ENCODE measurements around the gene PRR12. TPM values are rescaled to one million over a fixed set of nuclear protein-coding genes. Genes with fewer than 3 reads are reported as not detected.

PRR12 gene
- total and polyA plus RNA-seq, 9 of the 15 experiments (the other 6 are each of a cell fraction or from before 2014, with no cell fraction given), result 0.01 to 21.1 (median 0.98) TPM

DNA sequence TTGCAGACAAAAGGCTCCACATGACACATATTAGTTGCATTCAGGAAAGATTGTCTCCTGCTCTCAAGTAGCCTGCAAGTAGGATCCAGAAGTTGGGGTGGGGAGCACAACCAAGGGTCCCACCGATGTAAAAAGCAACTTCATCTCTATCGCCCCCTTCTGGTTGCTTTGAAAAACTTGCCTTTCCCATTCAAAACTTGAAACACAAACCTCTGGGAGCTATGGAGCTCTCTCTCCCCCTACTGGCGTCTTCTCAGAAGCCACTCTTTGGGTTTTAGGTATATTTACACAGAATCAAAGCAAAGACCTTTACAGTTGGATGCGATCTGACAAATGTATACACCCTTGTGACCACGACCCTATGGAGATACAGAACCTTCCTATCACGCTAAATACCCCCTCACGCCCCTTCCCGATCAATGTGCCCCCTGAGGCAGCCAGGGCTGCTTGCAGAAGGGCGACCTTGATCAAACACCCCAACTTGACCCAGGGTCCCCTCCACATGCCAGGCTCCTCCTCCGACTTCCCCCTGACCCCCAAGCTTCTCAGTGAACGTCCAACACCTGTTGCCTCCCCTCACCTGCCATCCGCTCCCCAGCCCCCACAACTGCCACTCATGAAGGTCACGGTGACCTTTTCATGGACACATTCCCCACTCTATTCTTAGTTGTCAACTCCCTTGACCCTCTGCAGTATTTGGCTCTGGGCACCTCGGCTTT is 20.7 kb upstream of the PRR12 start (continued):
- TF ChIP-seq ZNF174 (CRISPR knock-in tag; IDR thresholded peaks at IDR 0.05) (0 out of 2 replicates have a peak, but pooled peaks have one; percentile 61), HMG20B (CRISPR knock-in tag; IDR thresholded peaks at IDR 0.05) (no peak), ZNF347 (CRISPR knock-in tag; IDR thresholded peaks at IDR 0.05; ENCODE audit: low read depth) (no peak), HEY1 (CRISPR knock-in tag; IDR thresholded peaks at IDR 0.05; ENCODE audit: borderline replicate concordance) (no peak), ZNF644 (tag; IDR thresholded peaks at IDR 0.05; ENCODE audit: low read depth) (no peak), FOSL1 (tag; conservative IDR thresholded peaks at IDR 0.05) (no peak), XRCC5 (IDR thresholded peaks at IDR 0.05; ENCODE audit: low read depth, low read length) (0 out of 2 replicates have a peak, but pooled peaks have one; percentile 54), ZNF830 (CRISPR knock-in tag; IDR thresholded peaks at IDR 0.05) (no peak), DPF2 (IDR thresholded peaks at IDR 0.05) (0 out of 2 replicates have a peak, but pooled peaks have one; percentile 24), ZBTB7A (IDR thresholded peaks at IDR 0.05; ENCODE audit: borderline replicate concordance, control insufficient read depth, low read depth, low read length) (peak; percentile 76), SAFB (IDR thresholded peaks at IDR 0.05; ENCODE audit: borderline replicate concordance, low read depth, low read length) (no peak), BRF2 (IDR thresholded peaks at IDR 0.05; ENCODE audit: borderline replicate concordance, insufficient read depth, insufficient read length) (no peak), ZNF436 (CRISPR knock-in tag; IDR thresholded peaks at IDR 0.05) (no peak), HNRNPK (IDR thresholded peaks at IDR 0.05; ENCODE audit: low read depth, low read length, poor library complexity, severe bottlenecking) (no peak), ELF4 (CRISPR knock-in tag; IDR thresholded peaks at IDR 0.05) (no peak; the same call in 1 of the 2 replicates), GABPB1 (CRISPR knock-in tag; IDR thresholded peaks at IDR 0.05) (no peak), CBX3 (IDR thresholded peaks at IDR 0.05; ENCODE audit: borderline replicate concordance in 1 of 2, low read length in 2 of 2) (0 out of 3 replicates have a peak, but pooled peaks of 1 of the 2 experiments have one; percentile 40), STAG1 (CRISPR knock-in tag; IDR thresholded peaks at IDR 0.05; ENCODE audit: borderline replicate concordance) (peak; percentile 70; the same call in 1 of the 2 replicates), ZFX (CRISPR knock-in tag; IDR thresholded peaks at IDR 0.05) (no peak), CTCF (IDR thresholded peaks at IDR 0.05 in 2 of 3, conservative IDR thresholded peaks at IDR 0.05 in 1 of 3; ENCODE audit: insufficient read depth in 2 of 3, low read depth in 1 of 3, low read length in 3 of 3) (peak; percentile 98 to 100 (median 99)), NFE2L1 (tag; IDR thresholded peaks at IDR 0.05; ENCODE audit: borderline replicate concordance, low read depth) (no peak), RB1 (IDR thresholded peaks at IDR 0.05; ENCODE audit: low read depth) (peak; percentile 55; the same call in 1 of the 2 replicates), NFE2 (IDR thresholded peaks at IDR 0.05; ENCODE audit: low read depth) (peak; percentile 12; the same call in 1 of the 2 replicates)

All from K562 (cell line).